GM12865 (cell line): ENCODE results near the gene GUCA2A.

ENCODE experiments used
- DNase-seq: peaks from one replicate; pipeline ENCODE4 v3.0.0; 2010; ENCODE audit warnings: low read depth
- H3K4me3 ChIP-seq: 2 replicates; pipeline ENCODE4 v1.5.1; 2011; ENCODE audit warnings: mild to moderate bottlenecking, low read depth, low read length, control low read depth
- CTCF ChIP-seq: IDR thresholded peaks from 2 replicates; pipeline ENCODE4 v1.5.1; 2011; ENCODE audit warnings: low read length, control low read depth, low read depth, inconsistent platforms; ENCODE audit not compliant: insufficient read depth; ENCODE audit errors: missing control alignments

Gene GUCA2A

GRCh38 chr1:42171679-42172266 is 7.2 kb upstream of the GUCA2A start:
- TF ChIP-seq CTCF = no peak
- no peak overlapping the region for H3K4me3 ChIP-seq
- DNase-seq = no peak

- TF ChIP-seq CTCF = no peak
- no peak for DNase-seq
- no peak overlapping the region for H3K4me3 ChIP-seq
Measured at GRCh38 chr1:42170779-42171621, 6.5 kb upstream of the GUCA2A start.

- DNase-seq = no peak
- H3K4me3 ChIP-seq = no peak overlapping the region
- no peak for TF ChIP-seq CTCF
Measured at GRCh38 chr1:42168763-42169162, 4.2 kb upstream of the GUCA2A start.

GRCh38 chr1:42168391-42168670 is 3.8 kb upstream of the GUCA2A start:
- TF ChIP-seq CTCF = no peak
- no peak for DNase-seq
- no peak overlapping the region for H3K4me3 ChIP-seq

- no peak for DNase-seq
- TF ChIP-seq CTCF = no peak
Measured at GRCh38 chr1:42167611-42168390, 3.3 kb upstream of the GUCA2A start.

GRCh38 chr1:42165511-42166210 is 1.1 kb upstream of the GUCA2A start:
- no peak overlapping the region for H3K4me3 ChIP-seq
- DNase-seq = no peak
- TF ChIP-seq CTCF = no peak

More at GRCh38 chr1:42167611-42168390, 3.3 kb upstream of the GUCA2A start:
- no peak overlapping the region for H3K4me3 ChIP-seq
